H9 (cell line): ENCODE measurements around the gene LMTK2. TPM values are rescaled to one million over a fixed set of nuclear protein-coding genes. Genes with fewer than 3 reads are reported as not detected.

ENCODE experiments used
- DNase-seq: peaks from one replicate; pipeline ENCODE4 v3.0.0-alpha.2; 2017
- H2AFZ ChIP-seq: one replicate; pipeline ENCODE4 v1.6.1; 2013; ENCODE audit warnings: mild to moderate bottlenecking, low read length, control low read depth, moderate library complexity
- H2AK5ac ChIP-seq: 2 replicates; pipeline ENCODE4 v1.6.1; 2013; ENCODE audit warnings: low read length, control low read depth, mixed read lengths; ENCODE audit not compliant: insufficient read length
- H2BK120ac ChIP-seq: one replicate; pipeline ENCODE4 v1.6.1; 2013; ENCODE audit warnings: low read depth, mild to moderate bottlenecking, low read length, control low read depth, inconsistent platforms; ENCODE audit not compliant: poor library complexity, severe bottlenecking
- H2BK12ac ChIP-seq: 2 replicates; pipeline ENCODE4 v1.6.1; 2013; ENCODE audit warnings: low read length, control low read depth, mixed read lengths, low read depth; ENCODE audit not compliant: insufficient read length
- H2BK15ac ChIP-seq: 2 replicates; pipeline ENCODE4 v1.6.1; 2013; ENCODE audit warnings: low read depth, low read length, control low read depth
- H2BK20ac ChIP-seq: one replicate; pipeline ENCODE4 v1.6.1; 2013; ENCODE audit warnings: low read depth, mild to moderate bottlenecking, low read length, control low read depth, inconsistent platforms; ENCODE audit not compliant: poor library complexity, severe bottlenecking
- H2BK5ac ChIP-seq: 2 replicates; pipeline ENCODE4 v1.6.1; 2013; ENCODE audit warnings: low read length, control low read depth, mixed read lengths; ENCODE audit not compliant: insufficient read length
- H3K14ac ChIP-seq: 2 replicates; pipeline ENCODE4 v1.6.1; 2013; ENCODE audit warnings: low read length, control low read depth; ENCODE audit not compliant: insufficient read depth
- H3K18ac ChIP-seq: 2 replicates; pipeline ENCODE4 v1.6.1; 2013; ENCODE audit warnings: low read depth, mild to moderate bottlenecking, mixed read lengths, low read length, control low read depth; ENCODE audit not compliant: insufficient read length
- H3K23ac ChIP-seq: 2 replicates; pipeline ENCODE4 v1.6.1; 2013; ENCODE audit warnings: low read length, control low read depth, mixed read lengths, low read depth; ENCODE audit not compliant: insufficient read length
- H3K23me2 ChIP-seq: 2 replicates; pipeline ENCODE4 v1.6.1; 2013; ENCODE audit warnings: low read depth, mild to moderate bottlenecking, mixed read lengths, low read length, control low read depth; ENCODE audit not compliant: insufficient read length, poor library complexity, severe bottlenecking
- H3K27ac ChIP-seq: 2 replicates; pipeline ENCODE4 v1.5.1; 2013; ENCODE audit warnings: low read length, control low read depth, mixed read lengths, low read depth; ENCODE audit not compliant: insufficient read length
- H3K27me3 ChIP-seq: 2 replicates; pipeline ENCODE4 v1.6.1; 2013; ENCODE audit warnings: low read length, control low read depth, inconsistent platforms; ENCODE audit not compliant: insufficient read depth
- H3K4ac ChIP-seq: 2 replicates; pipeline ENCODE4 v1.6.1; 2013; ENCODE audit warnings: low read depth, mild to moderate bottlenecking, control low read depth, inconsistent platforms, low read length, moderate library complexity
- H3K4me1 ChIP-seq: 2 replicates; pipeline ENCODE4 v1.6.1; 2013; ENCODE audit warnings: low read length, control low read depth, inconsistent platforms; ENCODE audit not compliant: insufficient read depth
- H3K4me2 ChIP-seq: 2 replicates; pipeline ENCODE4 v1.6.1; 2013; ENCODE audit warnings: low read length, control low read depth, mixed read lengths; ENCODE audit not compliant: insufficient read length, insufficient read depth
- H3K56ac ChIP-seq: 2 replicates; pipeline ENCODE4 v1.6.1; 2013; ENCODE audit warnings: low read depth, mild to moderate bottlenecking, mixed read lengths, low read length, control low read depth; ENCODE audit not compliant: insufficient read length
- H3K79me1 ChIP-seq: 2 replicates; pipeline ENCODE4 v1.6.1; 2013; ENCODE audit warnings: low read depth, mild to moderate bottlenecking, moderate library complexity, low read length, control low read depth, inconsistent platforms; ENCODE audit not compliant: insufficient read depth, poor library complexity, severe bottlenecking
- H3K79me2 ChIP-seq: 2 replicates; pipeline ENCODE4 v1.6.1; 2013; ENCODE audit warnings: low read length, control low read depth, inconsistent platforms; ENCODE audit not compliant: insufficient read depth
- H3K9ac ChIP-seq: 2 replicates; pipeline ENCODE4 v1.6.1; 2013; ENCODE audit warnings: low read length, control low read depth, mixed read lengths; ENCODE audit not compliant: insufficient read length; ENCODE audit errors: extremely low read depth
- H3K9me3 ChIP-seq: one replicate; pipeline ENCODE4 v1.6.1; 2013; ENCODE audit warnings: low read depth, low read length, inconsistent platforms; ENCODE audit not compliant: control insufficient read depth
- H3T11ph ChIP-seq: one replicate; pipeline ENCODE4 v1.6.1; 2013; ENCODE audit warnings: mild to moderate bottlenecking, low read length, control low read depth, inconsistent platforms
- H4K20me1 ChIP-seq: one replicate; pipeline ENCODE4 v1.6.1; 2013; ENCODE audit not compliant: control insufficient read depth, insufficient read length, insufficient read depth
- H4K5ac ChIP-seq: 2 replicates; pipeline ENCODE4 v1.6.1; 2013; ENCODE audit warnings: low read depth, mild to moderate bottlenecking, mixed read lengths, low read length, control low read depth; ENCODE audit not compliant: insufficient read length
- H4K8ac ChIP-seq: replicated peaks from 2 replicates; pipeline ENCODE4 v1.6.1; 2013; ENCODE audit warnings: low read length, control low read depth, mixed read lengths, low read depth; ENCODE audit not compliant: insufficient read length
- H4K91ac ChIP-seq: 2 replicates; pipeline ENCODE4 v1.6.1; 2013; ENCODE audit warnings: low read depth, mild to moderate bottlenecking, moderate library complexity, mixed read lengths, low read length, control low read depth; ENCODE audit not compliant: insufficient read length
- H3K27ac Mint-ChIP-seq, 3 experiments: 2 replicates in 2 of 3; 3 replicates in 1 of 3; pipeline ENCODE4 v1.8.0; 2020 to 2021; ENCODE audit warnings: mixed read lengths in 3 of 3, mild to moderate bottlenecking in 1 of 3, moderate library complexity in 1 of 3
- H3K27me3 Mint-ChIP-seq: 2 replicates; pipeline ENCODE4 v1.8.0; 2021; ENCODE audit warnings: low read depth, mild to moderate bottlenecking, moderate library complexity, mixed read lengths
- H3K36me3 Mint-ChIP-seq, 3 experiments: 2 replicates in 2 of 3; 3 replicates in 1 of 3; pipeline ENCODE4 v1.8.0; 2020 to 2021; ENCODE audit warnings: low read depth in 3 of 3, mixed read lengths in 3 of 3; ENCODE audit not compliant: insufficient read depth in 1 of 3
- H3K4me1 Mint-ChIP-seq, 2 experiments: 2 replicates each; pipeline ENCODE4 v1.8.0; 2020; ENCODE audit warnings: mixed read lengths in 2 of 2
- H3K4me3 Mint-ChIP-seq, 2 experiments: 2 replicates in 1 of 2; 3 replicates in 1 of 2; pipeline ENCODE4 v1.8.0; 2020 to 2021; ENCODE audit warnings: mild to moderate bottlenecking in 2 of 2, mixed read lengths in 2 of 2, moderate library complexity in 1 of 2
- H3K9me3 Mint-ChIP-seq, 2 experiments: 2 replicates in 1 of 2; 3 replicates in 1 of 2; pipeline ENCODE4 v1.8.0; 2020; ENCODE audit warnings: mild to moderate bottlenecking in 2 of 2, mixed read lengths in 2 of 2, moderate library complexity in 1 of 2
- WGBS: extraction: QIAGEN DNeasy Blood & Tissue Kit; methylation state at CpG from one replicate; pipeline ENCODE4 v1.1.7; 2013; ENCODE audit warnings: missing lambda C conversion rate, low lambda C conversion rate, mixed read lengths; ENCODE audit not compliant: insufficient read length; ENCODE audit errors: extremely low coverage; 5-methylcytosine and 5-hydroxymethylcytosine counted together
- total RNA-seq: library from RNA; stranded (reverse); gene quantifications from 2 replicates; pipeline ENCODE4 v1.2.1, GENCODE V29; 2021
- TF ChIP-seq, protein P1 (sequence below): fragments of 200-600 bp; sonication (generic); conservative IDR thresholded peaks from 3 replicates; pipeline ENCODE4 v1.8.0; 2021; ENCODE audit warnings: antibody characterized with exemption, mild to moderate bottlenecking

Gene LMTK2
- total RNA-seq, 1 experiment from 2014 or later, result 24.9 TPM

DNA sequence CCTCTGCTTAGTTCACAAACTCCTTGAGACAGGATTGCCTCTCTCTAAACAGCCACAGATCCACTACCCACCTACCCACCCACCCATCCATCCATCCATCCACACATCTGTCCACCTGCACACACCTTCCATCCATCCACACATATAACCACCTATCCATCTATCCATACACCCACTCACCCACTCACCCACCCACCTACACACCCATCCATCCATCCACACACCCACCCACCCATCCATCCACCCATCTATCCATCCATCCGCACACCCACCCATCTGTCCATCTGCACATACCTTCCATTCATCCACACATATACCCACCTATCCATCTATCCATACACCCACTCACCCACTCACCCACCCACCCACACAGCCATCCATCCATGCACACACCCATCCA lies 135.7 kb downstream of the LMTK2 start:
- Histone ChIP-seq H3K18ac (no peak overlapping the region), H3K56ac (no peak overlapping the region), H3K14ac (no peak overlapping the region), H3K4me2 (no peak overlapping the region), H2BK20ac (no peak overlapping the region), H2AK5ac (no peak overlapping the region), H3K27ac (no peak overlapping the region), H2BK5ac (no peak overlapping the region), H3T11ph (no peak overlapping the region), H3K9me3 (no peaks in the 10 kb centered on the region), H3K4me1 (no peaks in the 10 kb centered on the region), H3K23me2 (no peaks in the 10 kb centered on the region), H2BK12ac (no peak overlapping the region), H4K8ac (no peak overlapping the region), H4K20me1 (no peaks in the 10 kb centered on the region), H3K4ac (no peak overlapping the region), H2AFZ (no peak overlapping the region), H2BK15ac (no peak overlapping the region), H4K5ac (no peak overlapping the region), H2BK120ac (no peak overlapping the region), H3K27me3 (no peaks in the 10 kb centered on the region), H3K79me2 (no peaks in the 10 kb centered on the region), H4K91ac (no peak overlapping the region), H3K23ac (no peak overlapping the region), H3K79me1 (no peaks in the 10 kb centered on the region), H3K9ac (no peak overlapping the region)
- TF ChIP-seq, protein P1, sequence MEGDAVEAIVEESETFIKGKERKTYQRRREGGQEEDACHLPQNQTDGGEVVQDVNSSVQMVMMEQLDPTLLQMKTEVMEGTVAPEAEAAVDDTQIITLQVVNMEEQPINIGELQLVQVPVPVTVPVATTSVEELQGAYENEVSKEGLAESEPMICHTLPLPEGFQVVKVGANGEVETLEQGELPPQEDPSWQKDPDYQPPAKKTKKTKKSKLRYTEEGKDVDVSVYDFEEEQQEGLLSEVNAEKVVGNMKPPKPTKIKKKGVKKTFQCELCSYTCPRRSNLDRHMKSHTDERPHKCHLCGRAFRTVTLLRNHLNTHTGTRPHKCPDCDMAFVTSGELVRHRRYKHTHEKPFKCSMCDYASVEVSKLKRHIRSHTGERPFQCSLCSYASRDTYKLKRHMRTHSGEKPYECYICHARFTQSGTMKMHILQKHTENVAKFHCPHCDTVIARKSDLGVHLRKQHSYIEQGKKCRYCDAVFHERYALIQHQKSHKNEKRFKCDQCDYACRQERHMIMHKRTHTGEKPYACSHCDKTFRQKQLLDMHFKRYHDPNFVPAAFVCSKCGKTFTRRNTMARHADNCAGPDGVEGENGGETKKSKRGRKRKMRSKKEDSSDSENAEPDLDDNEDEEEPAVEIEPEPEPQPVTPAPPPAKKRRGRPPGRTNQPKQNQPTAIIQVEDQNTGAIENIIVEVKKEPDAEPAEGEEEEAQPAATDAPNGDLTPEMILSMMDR, result no peak
- H3K27me3 Mint-ChIP-seq, result no peaks in the 10 kb centered on the region
- no peak for DNase-seq
- peaks cover 0 to 13% of the 10 kb centered on the region in 2 experiments; a peak in 3 of 4 replicates for H3K4me1 Mint-ChIP-seq
- no peak overlapping the region for H3K4me3 Mint-ChIP-seq
- H3K36me3 Mint-ChIP-seq, result peaks cover 0 to 3% (median 2%) of the 10 kb centered on the region in 3 experiments; a peak in 1 of 7 replicates
- no peaks in the 10 kb centered on the region for H3K9me3 Mint-ChIP-seq
- no CpG with 5 or more reads among the region's 1 CpG for WGBS
- no peak overlapping the region for H3K27ac Mint-ChIP-seq
